ENCODE data around the gene B3GNT7.

- no peak for TF ChIP-seq POLR2A (IDR thresholded peaks at IDR 0.05; ENCODE audit: low read depth, low read length)
- no peak for TF ChIP-seq ELK1 (IDR thresholded peaks at IDR 0.05; ENCODE audit: borderline replicate concordance, low read depth, low read length)
- TF ChIP-seq CTCF (conservative IDR thresholded peaks at IDR 0.05; ENCODE audit: low read depth, low read length) = no peak
- TF ChIP-seq MXI1 (IDR thresholded peaks at IDR 0.05; ENCODE audit: borderline replicate concordance, low read depth, low read length) = no peak
- TF ChIP-seq USF2 (IDR thresholded peaks at IDR 0.05; ENCODE audit: low read depth, low read length) = no peak
Measured at GRCh38 chr2:231351648-231352047, 43.9 kb upstream of the B3GNT7 start.

All from IMR-90 (cell line).